ENCODE data around the gene COL11A1.
"Not testable (repeated sequence)": the region's sequence is repeated elsewhere in the genome, so short reads cannot be mapped to it uniquely, and the experiment has no call there.

COL11A1 gene

DNA sequence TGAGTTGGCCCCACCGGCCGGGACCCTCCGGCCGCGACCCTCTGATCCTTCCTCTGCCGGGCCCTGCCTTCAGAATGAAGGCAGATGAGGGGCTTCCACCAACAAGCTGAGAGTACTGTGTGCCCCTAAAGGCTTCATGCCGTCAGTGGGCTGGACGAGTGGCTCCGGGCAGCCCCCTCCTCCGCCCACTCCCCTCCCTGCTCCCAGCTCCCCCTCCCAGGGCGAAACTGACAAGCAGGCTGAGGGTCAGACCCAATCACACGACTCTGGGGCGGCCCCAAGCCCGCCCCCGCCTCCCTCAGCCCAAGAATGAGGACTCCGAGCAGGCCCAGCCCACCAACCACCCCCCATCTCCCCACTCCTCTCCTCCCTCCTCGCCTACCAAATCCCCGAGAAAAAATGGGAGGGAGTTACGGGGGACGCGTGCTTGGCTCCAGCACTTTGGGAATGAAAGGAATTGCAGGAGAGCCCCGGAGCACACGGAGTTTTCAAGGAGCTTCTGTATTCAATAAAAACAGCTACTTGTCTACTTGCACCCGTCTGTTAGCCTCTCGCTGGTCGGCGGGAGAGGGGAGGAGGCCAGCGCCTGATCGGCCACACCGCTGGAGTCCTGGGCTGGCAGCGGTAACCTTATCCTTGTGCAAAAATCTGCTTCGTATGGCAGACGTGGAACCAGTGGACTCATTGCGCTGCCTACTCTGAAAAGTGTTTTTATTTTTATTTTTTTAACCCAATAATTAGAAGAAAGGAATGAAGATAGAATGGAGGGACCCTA, at the start of gene COL11A1:
COL11A1 (minus strand) TSS at position 147 of the 775 bp plus-strand sequence. CDS start 344 bp downstream, outside the sequence.
- DNase-seq = no peak

DNA sequence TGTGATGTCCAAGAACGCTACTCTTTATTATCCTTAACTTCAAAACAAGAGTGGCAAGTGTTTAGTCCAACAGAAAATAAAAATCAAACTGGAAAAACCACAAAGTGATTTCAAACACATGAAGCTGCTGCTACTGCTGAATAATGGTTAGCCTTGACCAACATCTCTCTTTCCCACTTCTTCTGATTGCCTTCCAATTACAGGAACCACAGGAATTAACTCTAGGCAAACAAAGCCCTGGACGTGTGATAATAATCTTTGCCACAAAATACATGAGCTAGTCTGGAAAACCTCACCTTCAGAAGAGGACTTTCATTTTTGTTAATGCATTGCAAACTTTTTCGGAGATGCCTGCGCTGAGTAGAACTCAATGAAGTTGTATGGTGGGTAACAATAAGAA, 48.6 kb upstream of the COL11A1 start:
- no peak for DNase-seq

DNA sequence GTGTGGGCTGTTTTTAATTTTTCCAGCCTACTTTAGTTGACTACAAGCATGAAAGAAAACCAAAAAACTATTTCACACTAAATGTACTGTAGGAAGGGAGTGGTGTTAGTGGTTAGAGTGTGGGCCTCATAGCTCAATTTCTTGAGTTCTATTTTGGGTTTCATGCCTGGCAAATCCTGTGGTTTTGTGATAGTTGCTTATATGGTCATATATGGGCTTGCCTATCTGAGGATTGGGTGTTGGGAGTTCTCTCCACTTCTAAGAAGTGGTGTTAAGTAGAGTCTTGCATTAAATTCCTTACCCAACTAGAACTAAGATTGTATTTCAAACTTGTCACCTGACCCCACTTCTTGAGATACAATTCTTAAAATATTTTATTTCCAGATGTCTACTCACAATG, 37.8 kb upstream of the COL11A1 start:
- no peak for DNase-seq

DNA sequence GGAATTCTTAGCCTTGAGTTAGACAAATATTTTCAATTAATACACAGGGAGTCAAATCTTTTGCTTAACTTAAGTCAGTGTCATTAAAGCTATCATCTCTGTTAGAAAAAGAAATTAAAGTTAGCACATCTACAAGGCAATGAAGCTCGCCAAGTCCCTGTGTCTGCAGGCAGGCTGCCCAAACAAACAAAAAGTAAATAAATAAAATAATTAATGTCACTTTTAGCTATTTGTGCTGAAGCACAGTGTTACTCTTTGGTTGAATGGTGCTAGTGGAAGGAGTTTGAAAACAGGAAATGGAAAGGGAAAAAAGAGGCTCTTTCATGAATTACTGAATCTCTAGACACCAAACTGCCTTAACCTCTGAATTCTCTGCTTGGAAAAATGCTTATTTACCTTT, 37.1 kb upstream of the COL11A1 start:
- DNase-seq = no peak

DNA sequence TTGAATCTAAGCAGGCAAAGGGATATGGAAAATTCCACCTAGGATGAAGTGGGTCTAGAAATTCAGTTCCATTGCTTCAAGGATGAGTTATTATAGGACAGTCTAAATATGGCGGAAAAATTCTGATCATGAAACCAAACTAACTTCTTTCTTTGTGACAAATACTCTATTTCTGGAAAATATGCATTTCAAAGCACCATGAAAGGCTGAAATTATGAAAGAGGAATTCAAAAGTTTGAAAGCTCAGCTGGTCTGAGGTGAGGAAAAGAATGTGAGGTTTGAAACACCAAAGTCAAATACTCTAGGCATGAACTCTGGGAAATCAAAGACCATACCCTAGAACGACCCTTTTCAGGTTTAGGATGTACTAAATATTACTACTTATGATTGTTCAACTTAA, 36.4 kb upstream of the COL11A1 start:
- no peak for DNase-seq

DNA sequence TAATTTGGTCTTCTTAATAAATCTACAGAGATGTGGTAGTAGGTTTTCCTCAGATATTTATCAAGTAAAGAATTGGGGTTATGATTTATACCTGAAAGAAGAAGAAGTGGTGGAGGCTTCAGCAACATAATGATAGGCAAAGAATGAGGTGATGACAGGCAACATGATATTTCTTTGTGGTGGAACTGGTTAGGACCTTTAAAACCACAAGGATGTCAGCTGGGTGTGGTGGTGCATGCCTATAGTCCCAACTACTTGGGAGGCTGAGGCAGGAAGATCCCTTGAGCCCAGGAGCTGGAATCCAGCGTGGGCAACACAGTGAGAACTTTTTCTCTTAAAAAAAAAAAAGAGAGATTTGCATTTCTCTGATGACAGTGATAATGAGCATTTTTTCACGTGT, 34.1 kb upstream of the COL11A1 start:
- DNase-seq = no peak

DNA sequence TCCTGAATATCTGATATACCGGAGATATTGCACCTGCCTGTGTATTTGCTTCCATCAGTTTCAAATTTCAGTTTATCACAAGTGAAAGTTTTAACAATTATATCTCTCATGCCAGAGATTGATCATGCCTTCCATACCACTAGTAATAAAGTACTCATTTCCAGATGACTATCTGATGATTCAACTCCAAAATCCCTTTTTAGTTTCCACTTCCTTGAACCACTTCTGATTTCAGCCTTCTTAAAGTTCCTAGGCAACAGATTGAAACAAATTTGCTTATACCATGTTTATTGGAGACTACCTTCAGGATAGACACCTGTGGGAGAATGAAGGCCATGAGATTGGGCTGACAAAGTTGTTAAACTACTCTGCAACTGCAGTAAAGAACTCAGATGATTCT, 21.5 kb upstream of the COL11A1 start:
- no peak for DNase-seq

DNA sequence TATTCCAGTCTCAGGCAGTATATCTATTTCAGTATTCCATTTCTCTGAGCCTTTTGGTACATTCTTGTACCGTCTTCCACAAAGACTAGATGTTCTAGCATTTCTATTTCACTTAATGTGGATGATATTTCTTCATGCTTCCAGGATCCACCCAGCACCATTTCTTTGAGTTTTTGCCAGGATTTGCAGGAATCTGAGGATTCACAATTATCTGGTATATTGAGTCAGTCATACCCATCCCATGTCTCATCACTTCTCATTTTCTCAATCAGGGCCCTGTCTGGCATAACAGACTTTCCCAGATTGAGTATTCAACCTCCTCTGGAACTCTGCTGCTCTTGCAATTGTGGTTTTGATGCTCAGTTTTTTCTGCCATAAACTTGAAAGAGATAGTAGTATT, 20.9 kb upstream of the COL11A1 start:
- DNase-seq = no peak

DNA sequence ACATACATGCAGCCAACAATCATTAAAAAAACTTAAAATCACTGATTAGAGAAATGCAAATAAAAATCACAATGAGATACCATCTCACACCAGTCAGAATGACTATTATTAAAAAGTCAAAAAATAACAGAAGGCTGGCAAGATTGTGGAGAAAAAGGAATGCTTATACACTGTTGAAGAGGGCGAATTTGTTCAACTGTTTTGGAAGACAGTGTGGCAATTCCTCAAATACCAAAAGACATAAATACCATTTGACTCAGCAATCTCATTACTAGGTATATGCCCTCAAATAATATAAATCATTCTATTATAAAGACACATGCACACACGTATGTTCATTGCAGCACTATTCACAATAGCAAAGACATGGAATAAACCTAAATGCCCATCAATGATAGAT, 19.9 kb upstream of the COL11A1 start:
- not testable (repeated sequence) for DNase-seq

DNA sequence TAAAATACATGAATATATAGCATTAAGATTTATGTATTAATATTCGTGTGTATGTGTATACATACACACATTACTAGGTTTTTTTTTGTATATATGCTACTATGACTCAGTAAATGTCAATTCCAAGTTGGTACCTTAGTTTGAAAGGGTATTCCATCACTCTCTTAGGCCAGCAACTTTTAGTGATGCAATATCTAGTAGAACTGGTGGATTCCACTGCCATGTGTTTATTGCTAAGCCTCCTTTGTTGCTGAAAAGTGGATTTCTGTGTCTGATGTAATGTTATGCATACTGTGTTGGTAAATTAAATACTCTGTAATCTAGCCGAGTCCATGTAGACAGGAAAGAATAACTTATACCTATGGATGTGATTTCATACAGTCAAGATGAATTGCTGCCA, 16.9 kb upstream of the COL11A1 start:
- DNase-seq = no peak

DNA sequence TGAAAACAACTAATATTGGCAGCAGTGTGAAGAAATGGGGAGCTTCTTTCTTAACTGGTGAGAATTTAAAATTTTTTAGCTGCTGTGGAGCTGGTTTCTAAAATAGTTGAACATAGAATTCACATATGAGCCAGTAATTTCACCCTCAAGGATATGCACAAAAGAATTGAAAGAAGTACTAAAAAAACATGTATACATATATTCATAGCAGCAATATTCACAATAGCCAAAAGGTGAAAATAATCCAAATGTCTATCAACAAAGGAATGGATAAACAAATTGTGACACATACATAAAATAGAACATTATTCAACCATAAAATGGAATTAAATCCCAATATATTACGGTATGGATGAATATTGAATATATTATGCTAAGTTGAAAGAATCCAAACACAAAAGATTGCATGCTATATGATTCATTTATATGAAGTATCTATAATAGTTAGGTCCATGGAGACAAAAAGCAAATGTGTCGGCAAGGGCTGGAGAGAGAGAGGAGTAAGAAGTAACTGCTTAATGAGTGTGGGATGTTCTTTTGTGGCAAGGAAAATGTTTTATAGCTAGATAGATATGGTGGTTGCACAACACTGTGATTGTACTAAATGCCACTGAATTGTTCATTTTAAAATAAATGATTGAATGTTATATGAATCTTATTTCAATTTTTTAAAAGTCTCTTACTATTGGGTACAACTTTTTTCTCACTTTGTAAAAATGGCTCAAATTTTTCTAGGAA, 14.8 kb upstream of the COL11A1 start:
- no peak for DNase-seq

DNA sequence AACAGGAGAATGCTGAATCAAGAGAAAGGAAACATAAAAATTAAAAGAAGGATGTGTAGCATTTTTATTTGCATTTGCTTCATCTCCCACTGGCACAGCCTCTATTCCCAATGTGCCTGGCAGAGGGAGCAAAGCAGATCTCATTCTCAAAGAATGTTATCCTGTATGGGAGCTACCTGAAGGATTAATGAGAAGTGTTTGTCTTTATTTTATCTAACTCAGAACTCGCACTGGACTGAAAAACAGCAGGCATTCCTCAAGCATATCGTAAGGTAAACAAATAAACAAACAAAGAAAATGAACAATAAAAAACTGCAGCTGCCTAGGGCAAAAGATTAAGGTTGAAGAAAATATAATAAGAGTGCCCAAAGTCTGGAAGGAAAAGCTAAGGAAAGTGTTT, 12.7 kb upstream of the COL11A1 start:
- DNase-seq = no peak

DNA sequence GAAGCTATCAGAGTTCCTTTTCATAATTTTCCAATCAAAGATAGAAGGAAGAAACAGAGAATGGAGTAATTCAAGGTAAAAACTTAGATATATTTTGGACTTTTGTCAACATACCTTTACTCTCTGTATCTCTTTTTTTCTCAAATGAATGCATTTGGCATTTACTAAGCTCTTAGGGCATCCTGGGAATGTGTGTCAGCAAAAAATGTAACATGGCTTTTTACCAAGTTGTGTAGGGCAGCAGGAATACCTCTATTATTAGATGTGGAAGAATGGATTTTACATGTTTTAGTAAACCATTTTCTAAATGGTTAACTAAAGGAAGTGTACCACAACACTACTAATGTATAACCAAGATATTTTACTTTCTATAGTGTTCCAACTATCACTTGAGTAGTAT, 4.2 kb upstream of the COL11A1 start:
- no peak for DNase-seq

DNA sequence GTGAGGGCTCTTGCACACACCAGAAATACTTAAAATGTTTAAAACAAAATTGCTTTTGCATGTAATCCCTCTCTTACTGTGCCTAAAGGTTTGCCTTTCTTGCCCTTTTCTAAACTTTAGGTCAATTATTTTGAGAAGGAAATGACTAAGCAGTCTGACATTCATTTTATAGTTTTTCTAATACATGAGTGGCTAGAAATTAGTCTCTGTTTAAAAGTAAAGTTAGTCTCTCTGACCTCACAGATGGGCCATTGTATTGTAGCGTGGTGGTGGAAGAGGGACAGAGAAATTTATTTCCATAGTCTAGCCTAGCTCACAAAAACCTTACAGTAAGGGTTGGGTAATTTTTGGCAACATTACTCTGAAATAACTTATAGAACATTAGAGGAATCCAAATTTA, 3.6 kb upstream of the COL11A1 start:
- DNase-seq = no peak

DNA sequence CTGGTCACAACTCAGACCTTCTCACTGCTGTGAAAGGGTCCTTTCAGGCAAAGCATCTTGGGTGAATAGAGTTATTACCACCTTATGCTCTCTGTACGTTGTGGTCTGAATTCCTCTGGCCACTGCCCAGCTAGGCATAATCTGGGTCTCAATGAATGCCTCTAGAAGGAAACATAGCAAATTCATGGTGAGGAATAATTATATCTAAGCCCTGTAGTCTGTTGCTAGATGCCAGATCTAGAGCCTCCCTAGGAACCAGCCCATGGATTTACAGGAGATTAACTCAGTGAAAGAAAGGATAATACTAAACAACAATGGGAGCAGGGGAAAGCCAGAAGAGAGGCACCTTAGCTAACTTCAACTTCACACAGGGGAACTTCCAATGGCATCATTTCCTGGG, 2.4 kb upstream of the COL11A1 start:
- DNase-seq = no peak

DNA sequence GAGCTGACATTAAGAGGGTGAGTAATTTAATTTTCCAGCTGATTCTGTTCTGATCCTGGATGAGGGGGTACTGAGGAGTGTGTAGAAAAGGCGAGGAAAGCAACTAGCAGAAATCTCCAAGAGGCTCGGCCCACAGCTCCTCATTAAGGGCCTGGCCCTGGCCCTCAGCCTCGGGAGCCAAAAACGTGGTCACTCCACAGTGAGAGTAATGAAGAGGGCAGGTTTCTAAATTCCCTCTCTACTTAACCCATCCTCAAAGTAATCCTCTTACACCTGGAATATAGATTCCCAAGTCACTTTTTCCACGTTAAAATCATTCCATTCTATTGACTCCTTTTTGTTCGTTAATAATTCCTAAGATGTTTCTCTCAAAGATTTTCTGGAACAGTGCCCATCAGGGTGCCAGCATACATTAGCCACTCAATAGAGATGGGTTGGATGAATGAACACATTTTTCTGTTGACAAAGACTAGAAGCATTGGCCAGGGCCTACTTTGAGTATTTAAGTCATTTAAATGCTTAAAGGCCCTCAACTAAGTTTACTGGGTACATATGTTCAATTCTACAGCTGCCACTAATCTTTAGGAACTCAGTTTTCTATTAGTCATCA, 1.1 kb upstream of the COL11A1 start:
- DNase-seq = no peak

DNA sequence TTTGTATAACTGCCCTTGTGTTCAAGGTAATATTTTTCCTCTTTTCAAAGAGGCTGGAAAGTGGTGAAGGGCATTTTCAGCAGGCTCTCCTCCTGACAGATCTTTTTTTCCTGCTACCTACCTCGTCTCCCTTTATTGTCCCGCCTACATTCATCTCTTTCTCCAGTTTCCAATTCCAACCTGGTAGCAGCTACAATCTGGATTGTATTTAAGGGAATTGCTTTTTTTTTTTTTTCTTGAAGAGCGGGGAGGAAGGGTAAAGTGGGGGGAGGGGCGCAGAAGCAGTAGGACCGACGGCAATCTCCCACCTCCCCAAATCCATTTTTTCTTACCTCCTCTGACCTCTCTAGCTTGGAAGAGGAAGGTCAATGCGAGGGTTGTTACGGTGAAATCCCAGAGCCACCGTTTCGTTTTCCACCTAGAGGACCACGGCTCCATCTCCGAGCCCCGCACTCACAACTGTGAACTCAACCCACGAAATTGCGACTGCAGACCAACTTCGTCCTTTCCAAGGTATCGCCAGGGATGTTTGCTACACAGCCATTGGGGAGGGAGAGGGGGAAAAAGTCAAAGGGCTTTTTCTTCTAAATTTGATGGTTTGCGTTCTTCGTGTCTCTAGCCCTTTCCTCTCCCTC, 464 bp downstream of the COL11A1 start:
- DNase-seq = no peak

DNA sequence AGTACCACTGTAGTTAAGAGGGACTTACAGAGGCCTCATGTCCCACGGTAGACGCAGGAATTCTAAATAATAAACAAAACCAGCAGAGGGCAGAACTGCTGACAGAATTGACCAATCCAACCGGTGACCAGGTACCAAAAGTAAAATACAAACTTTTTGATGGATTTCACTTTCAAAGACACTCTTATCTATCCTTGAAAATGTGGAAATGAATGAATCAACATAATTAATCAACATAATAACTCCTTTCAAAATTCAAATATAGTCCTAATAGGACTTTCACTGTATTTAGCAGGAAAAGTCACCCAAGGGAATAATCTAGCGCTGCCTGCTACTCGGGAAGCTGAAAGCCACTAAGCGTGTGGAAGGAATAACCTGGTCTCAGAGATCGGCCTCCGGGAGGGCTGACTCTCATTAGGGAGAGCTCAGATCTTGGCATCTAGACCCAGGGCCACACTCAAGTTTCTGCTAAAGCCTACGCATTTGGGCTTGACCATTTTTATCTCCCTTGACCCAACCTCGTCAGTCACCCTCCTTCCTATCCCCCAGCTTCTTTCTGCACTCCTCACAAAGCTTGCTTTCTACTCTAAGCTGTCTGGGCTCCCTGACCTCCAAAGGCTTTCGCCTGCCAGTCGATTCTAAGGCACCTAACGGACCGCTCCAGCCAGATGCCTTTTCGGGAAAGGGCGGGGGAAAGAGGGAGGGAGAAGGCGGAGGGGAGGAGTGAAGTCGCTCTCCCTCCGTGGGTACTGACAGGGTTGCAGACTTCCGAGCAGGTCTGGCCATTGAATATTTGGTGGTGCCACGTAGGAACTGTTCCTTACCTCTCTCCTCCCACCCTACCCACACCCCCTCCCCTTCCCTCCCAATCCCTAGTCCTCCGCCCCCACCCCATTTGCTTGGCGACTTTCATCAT, 1.6 kb downstream of the COL11A1 start:
- DNase-seq = peak; percentile 60

DNA sequence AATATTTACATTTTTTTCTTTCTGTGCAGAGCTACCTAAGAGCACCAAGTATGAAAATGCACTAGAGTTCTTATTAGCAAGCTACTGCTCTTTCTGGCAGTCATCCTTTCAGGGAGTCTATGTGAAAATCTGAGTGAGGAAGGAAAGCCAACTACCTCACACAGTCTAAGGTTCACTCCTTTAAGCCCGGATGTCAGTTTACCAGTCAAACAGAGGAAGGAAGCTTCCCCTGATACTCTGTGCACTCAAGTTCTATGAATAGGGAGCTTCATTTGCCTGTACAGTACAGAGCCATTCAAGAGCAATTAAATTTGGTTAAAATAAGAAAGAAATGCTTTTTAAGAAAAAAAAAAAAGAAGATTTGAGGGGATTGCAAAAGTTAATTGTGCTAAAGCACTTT, 6.9 kb downstream of the COL11A1 start:
- no peak for DNase-seq

DNA sequence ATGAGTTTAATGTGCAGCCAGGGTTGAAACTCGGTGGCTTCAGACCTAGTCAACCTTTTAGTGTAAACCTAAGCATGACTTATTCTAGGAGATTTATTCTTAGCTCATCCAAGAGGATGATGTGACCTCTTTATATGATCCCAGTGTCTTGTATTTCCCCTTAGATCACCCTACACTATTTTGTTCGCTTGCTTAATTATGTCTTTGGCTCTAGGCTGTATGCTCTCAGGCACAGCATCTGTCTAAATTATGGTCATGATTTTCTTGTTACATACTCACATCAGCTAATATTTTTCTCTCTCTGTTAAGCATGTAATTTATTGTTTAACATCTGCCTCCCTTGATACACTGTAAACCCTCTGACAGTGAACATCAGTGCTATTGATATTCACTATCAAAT, 19.1 kb downstream of the COL11A1 start:
- DNase-seq = no peak

DNA sequence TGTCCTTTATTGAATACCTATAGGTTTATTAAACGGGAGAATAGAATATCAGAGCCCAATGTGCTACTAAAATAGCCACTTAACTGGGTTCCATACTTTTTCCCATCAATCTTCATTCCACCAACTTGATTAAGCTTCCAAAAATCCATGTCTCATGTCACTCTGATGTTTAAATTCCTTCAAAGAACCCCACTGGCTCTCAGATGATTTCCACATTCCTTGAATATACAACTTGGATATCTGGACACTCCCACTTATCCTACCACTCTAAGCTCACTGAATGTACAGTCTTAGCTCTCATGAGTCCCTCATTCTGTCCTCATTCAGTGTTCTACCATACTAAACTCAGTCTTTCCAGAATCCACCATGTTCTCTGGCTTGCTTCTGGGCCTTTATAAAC, 21.1 kb downstream of the COL11A1 start:
- no peak for DNase-seq

DNA sequence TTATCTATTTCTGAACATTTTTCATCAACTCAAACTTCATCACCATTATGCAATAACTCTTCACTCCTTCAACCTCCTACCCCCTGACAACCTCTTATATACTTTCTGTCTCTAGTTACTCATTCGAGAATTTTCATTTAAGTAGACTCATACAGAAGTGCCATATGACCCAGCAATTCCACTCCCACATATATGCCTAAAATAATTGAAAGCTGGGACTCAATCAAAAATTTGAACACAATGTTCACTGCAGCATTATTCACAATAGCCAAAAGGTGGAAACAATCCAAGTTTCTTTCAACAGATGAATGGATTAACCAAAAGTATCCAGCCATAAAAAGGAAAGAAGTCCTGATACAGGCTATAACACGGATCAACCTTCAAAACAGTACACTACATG, 24.1 kb downstream of the COL11A1 start:
- no peak for DNase-seq

All from hematopoietic multipotent progenitor cell treated with erythropoietin and hydrocortisone succinate and interleukin-3 and kit ligand, for 6 days (in vitro differentiated cells).